ENCODE data around the gene CMC2.

The CMC2 gene

GRCh38 chr16:80974649-80975376 lies 31.9 kb downstream of the CMC2 start:
- TF ChIP-seq, protein P1, sequence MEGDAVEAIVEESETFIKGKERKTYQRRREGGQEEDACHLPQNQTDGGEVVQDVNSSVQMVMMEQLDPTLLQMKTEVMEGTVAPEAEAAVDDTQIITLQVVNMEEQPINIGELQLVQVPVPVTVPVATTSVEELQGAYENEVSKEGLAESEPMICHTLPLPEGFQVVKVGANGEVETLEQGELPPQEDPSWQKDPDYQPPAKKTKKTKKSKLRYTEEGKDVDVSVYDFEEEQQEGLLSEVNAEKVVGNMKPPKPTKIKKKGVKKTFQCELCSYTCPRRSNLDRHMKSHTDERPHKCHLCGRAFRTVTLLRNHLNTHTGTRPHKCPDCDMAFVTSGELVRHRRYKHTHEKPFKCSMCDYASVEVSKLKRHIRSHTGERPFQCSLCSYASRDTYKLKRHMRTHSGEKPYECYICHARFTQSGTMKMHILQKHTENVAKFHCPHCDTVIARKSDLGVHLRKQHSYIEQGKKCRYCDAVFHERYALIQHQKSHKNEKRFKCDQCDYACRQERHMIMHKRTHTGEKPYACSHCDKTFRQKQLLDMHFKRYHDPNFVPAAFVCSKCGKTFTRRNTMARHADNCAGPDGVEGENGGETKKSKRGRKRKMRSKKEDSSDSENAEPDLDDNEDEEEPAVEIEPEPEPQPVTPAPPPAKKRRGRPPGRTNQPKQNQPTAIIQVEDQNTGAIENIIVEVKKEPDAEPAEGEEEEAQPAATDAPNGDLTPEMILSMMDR (IDR thresholded peaks at IDR 0.05), result no peak

GRCh38 chr16:80973991-80974390 lies 32.7 kb downstream of the CMC2 start:
- Histone ChIP-seq H3K79me2 (no peaks in the 10 kb centered on the region), H3K4me3 (ENCODE audit: low read depth, low read length) (no peak overlapping the region), H3K36me3 (ENCODE audit: control insufficient read depth, insufficient read depth, low read length) (no peaks in the 10 kb centered on the region), H2AFZ (no peak overlapping the region), H3K27ac (no peak overlapping the region), H3K4me2 (ENCODE audit: low read length) (no peak overlapping the region), H3K4me1 (no peaks in the 10 kb centered on the region), H3K27me3 (ENCODE audit: control insufficient read depth, insufficient read depth, low read length) (no peaks in the 10 kb centered on the region), H3K9ac (no peak overlapping the region), H3K9me3 (ENCODE audit: control insufficient read depth, low read length) (no peaks in the 10 kb centered on the region)
- TF ChIP-seq, protein P1 (IDR thresholded peaks at IDR 0.05), result no peak

More at GRCh38 chr16:80974649-80975376, 31.9 kb downstream of the CMC2 start:
- Histone ChIP-seq H3K36me3 (ENCODE audit: control insufficient read depth, insufficient read depth, low read length) (no peaks in the 10 kb centered on the region), H3K4me2 (ENCODE audit: low read length) (no peak overlapping the region), H3K27ac (no peak overlapping the region), H3K4me3 (ENCODE audit: low read depth, low read length) (no peak overlapping the region), H3K79me2 (no peaks in the 10 kb centered on the region), H3K27me3 (ENCODE audit: control insufficient read depth, insufficient read depth, low read length) (no peaks in the 10 kb centered on the region), H3K4me1 (no peaks in the 10 kb centered on the region), H3K9ac (no peak overlapping the region), H2AFZ (no peak overlapping the region), H3K9me3 (ENCODE audit: control insufficient read depth, low read length) (no peaks in the 10 kb centered on the region)

DNA sequence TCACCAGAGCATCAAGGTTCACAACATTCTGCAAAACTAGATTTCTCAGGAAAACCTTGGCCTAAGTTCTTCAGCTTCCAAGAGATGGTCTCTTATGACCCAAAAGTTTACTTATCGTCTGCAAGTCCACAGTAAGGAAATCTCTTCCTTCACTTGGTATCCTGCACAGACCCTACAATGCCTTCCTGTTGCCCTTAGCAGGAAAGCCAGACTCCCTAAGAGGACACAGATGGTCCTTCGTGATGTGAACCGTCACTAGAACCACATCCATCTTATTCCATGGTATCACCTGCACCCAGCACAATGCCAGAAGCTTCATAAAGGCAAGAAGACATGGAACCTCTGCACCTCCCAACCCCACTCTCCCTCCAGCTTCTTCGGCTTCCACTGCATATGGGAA lies 34.1 kb downstream of the CMC2 start:
- H3K4me2 ChIP-seq (ENCODE audit: low read length), result no peak overlapping the region
- H3K36me3 ChIP-seq (ENCODE audit: control insufficient read depth, insufficient read depth, low read length), result no peaks in the 10 kb centered on the region
- no peak overlapping the region for H3K9ac ChIP-seq
- TF ChIP-seq, protein P1 (IDR thresholded peaks at IDR 0.05), result no peak
- no peaks in the 10 kb centered on the region for H3K79me2 ChIP-seq
- H3K4me1 ChIP-seq, result no peaks in the 10 kb centered on the region
- H2AFZ ChIP-seq, result no peak overlapping the region
- H3K4me3 ChIP-seq (ENCODE audit: low read depth, low read length), result no peak overlapping the region
- no peak overlapping the region for H3K27ac ChIP-seq
- no peaks in the 10 kb centered on the region for H3K27me3 ChIP-seq (ENCODE audit: control insufficient read depth, insufficient read depth, low read length)
- no peaks in the 10 kb centered on the region for H3K9me3 ChIP-seq (ENCODE audit: control insufficient read depth, low read length)

DNA sequence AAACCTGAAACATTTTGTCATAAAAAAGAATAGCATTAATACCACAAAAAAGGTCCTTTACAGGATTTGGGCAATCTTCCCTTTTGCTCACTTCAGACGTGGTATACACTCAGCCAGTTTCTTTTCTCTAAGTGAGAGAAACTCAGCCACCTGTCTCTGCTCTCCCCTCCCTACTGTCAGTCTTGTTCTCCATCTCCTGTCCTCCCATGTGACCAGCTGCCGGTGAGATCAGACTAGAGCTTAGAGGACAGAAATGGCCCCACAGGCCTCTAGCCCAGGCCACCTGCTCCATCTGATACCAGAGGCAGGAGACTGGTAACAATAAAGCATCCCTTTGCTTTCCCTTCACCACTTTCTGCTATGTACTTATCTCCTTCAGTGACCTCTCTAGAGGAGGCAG lies 34.9 kb downstream of the CMC2 start:
- Histone ChIP-seq H3K4me1 (no peaks in the 10 kb centered on the region), H3K4me3 (ENCODE audit: low read depth, low read length) (no peak overlapping the region), H3K27ac (no peak overlapping the region), H3K9ac (no peak overlapping the region), H2AFZ (no peak overlapping the region), H3K79me2 (no peaks in the 10 kb centered on the region), H3K36me3 (ENCODE audit: control insufficient read depth, insufficient read depth, low read length) (no peaks in the 10 kb centered on the region), H3K4me2 (ENCODE audit: low read length) (no peak overlapping the region), H3K9me3 (ENCODE audit: control insufficient read depth, low read length) (no peaks in the 10 kb centered on the region), H3K27me3 (ENCODE audit: control insufficient read depth, insufficient read depth, low read length) (no peaks in the 10 kb centered on the region)
- TF ChIP-seq, protein P1 (IDR thresholded peaks at IDR 0.05), result no peak

GRCh38 chr16:80969114-80969484 lies 37.6 kb downstream of the CMC2 start:
- Histone ChIP-seq H3K4me1 (no peaks in the 10 kb centered on the region), H3K27me3 (ENCODE audit: control insufficient read depth, insufficient read depth, low read length) (no peaks in the 10 kb centered on the region), H3K27ac (no peak overlapping the region), H3K4me3 (ENCODE audit: low read depth, low read length) (no peak overlapping the region), H3K36me3 (ENCODE audit: control insufficient read depth, insufficient read depth, low read length) (no peaks in the 10 kb centered on the region), H3K9ac (no peak overlapping the region), H3K79me2 (no peaks in the 10 kb centered on the region), H2AFZ (no peak overlapping the region), H3K9me3 (ENCODE audit: control insufficient read depth, low read length) (no peaks in the 10 kb centered on the region), H3K4me2 (ENCODE audit: low read length) (no peak overlapping the region)
- TF ChIP-seq, protein P1 (IDR thresholded peaks at IDR 0.05), result no peak

Measured in parathyroid adenoma (tissue), 2 donors.